Gastrocnemius medialis (tissue), 4 donors: ENCODE measurements around the gene ARHGAP24. TPM values are rescaled to one million over a fixed set of nuclear protein-coding genes. Genes with fewer than 3 reads are reported as not detected.
A peak's percentile ranks its signal among the peaks of the same experiment; 100 is the strongest.

ENCODE experiments used
- ATAC-seq, 2 donors: fragments of 150-250 bp; one replicate each; pipeline ENCODE4 v1.9.1; 2016
- DNase-seq, 2 donors: peaks; one replicate each; pipeline ENCODE4 v3.0.0-alpha.2; 2019
- H3K27ac ChIP-seq, 4 donors: fragments of 200-600 bp; sonication (generic); 1 replicate in 1 of 4; 2 replicates in 3 of 4; pipeline ENCODE4 v1.5.1; 2016 to 2018; ENCODE audit warnings: mild to moderate bottlenecking in 2 of 4, moderate library complexity in 1 of 4
- H3K27me3 ChIP-seq, 3 donors: fragments of 200-600 bp; sonication (generic) in 2 of 3; 1 replicate in 1 of 3; 2 replicates in 2 of 3; pipeline versions ENCODE4 v1.5.1 to v1.6.0; 2016 to 2019; ENCODE audit warnings: mild to moderate bottlenecking in 1 of 3, moderate library complexity in 1 of 3
- H3K36me3 ChIP-seq, 2 donors: fragments of 200-600 bp; sonication (generic) in 1 of 2; one replicate each; pipeline ENCODE4 v1.5.1; 2017 to 2018
- H3K4me1 ChIP-seq, 2 donors: fragments of 200-600 bp; sonication (generic) in 1 of 2; one replicate each; pipeline ENCODE4 v1.5.1; 2016 to 2017; ENCODE audit warnings: mild to moderate bottlenecking in 2 of 2
- H3K4me3 ChIP-seq, 4 donors: fragments of 200-600 bp; sonication (generic) in 3 of 4; 1 replicate in 1 of 4; 2 replicates in 3 of 4; pipeline ENCODE4 v1.5.1; 2016 to 2019; ENCODE audit warnings: mild to moderate bottlenecking in 2 of 4
- H3K9me3 ChIP-seq, 3 donors: fragments of 200-600 bp; sonication (generic) in 2 of 3; 1 replicate in 1 of 3; 2 replicates in 2 of 3; pipeline ENCODE4 v1.5.1; 2016 to 2019
- CTCF ChIP-seq, 5 experiments: fragments of 450-650 bp in 3 of 5; fragments of 200-600 bp in 2 of 5; sonication (generic) in 2 of 5; IDR thresholded peaks in 4 of 5; conservative IDR thresholded peaks in 1 of 5; 1 replicate in 4 of 5; 2 replicates in 1 of 5; pipeline ENCODE4 v1.5.1; 2016 to 2019; ENCODE audit warnings: antibody characterized with exemption in 5 of 5, mild to moderate bottlenecking in 3 of 5, moderate library complexity in 3 of 5
- POLR2A ChIP-seq, 2 donors: fragments of 450-650 bp; IDR thresholded peaks; one replicate each; pipeline ENCODE4 v1.6.1; 2017; ENCODE audit warnings: antibody characterized with exemption in 2 of 2, mild to moderate bottlenecking in 2 of 2, moderate library complexity in 2 of 2
- in situ Hi-C, 4 donors: fragments of 200-750 bp; cut with MboI; loops; one replicate each; pipeline versions ENCODE4 v1.15.0 to v1.8.0; 2017; ENCODE audit warnings: low sequenced_read_pairs in 4 of 4
- intact Hi-C: fragments of 100-400 bp; cut with DNase I; formaldehyde crosslinking; loops from one replicate; pipeline ENCODE4 v1.15.1; 2023; ENCODE audit warnings: low total_unique reads
- total RNA-seq, 4 donors: library from RNA; depleted of rRNA; stranded (reverse); fragments of >200 nt; gene quantifications; one replicate each; pipeline versions ENCODE4 v1.1.0 to v1.2.3, GENCODE V29; 2016

Gene ARHGAP24
- total RNA-seq, 4 donors from 2014 or later: 2.8 to 7.8 (median 5.3) TPM

- DNase-seq (no peak), ATAC-seq (no peak)
- Histone ChIP-seq H3K27me3 (no peaks in the 10 kb centered on the region), H3K4me1 (peaks cover 14 to 17% of the 10 kb centered on the region in 2 donors), H3K9me3 (no peaks in the 10 kb centered on the region), H3K4me3 (no peak overlapping the region), H3K27ac (peak overlapping the region in 2 of 4 donors; percentile 10 to 37), H3K36me3 (no peaks in the 10 kb centered on the region)
- TF ChIP-seq POLR2A (IDR thresholded peaks at IDR 0.05): no peak
- TF ChIP-seq CTCF (IDR thresholded peaks at IDR 0.05 in 4 of 5, conservative IDR thresholded peaks at IDR 0.05 in 1 of 5): no peak
- intact Hi-C loops: no loop called here
- in situ Hi-C loops: loop anchor here in 1 of 4 donors (25.0 kb wide), 1 partner anchor 625 kb away; no protein-coding TSS in a partner anchor
These were observed 287.6 kb downstream of the ARHGAP24 start for GRCh38 chr4:85762529-85762871.

- no peak for DNase-seq
- in situ Hi-C loops (loop anchor here in 1 of 4 donors (25.0 kb wide), 1 partner anchor 626 kb away; no protein-coding TSS in a partner anchor), intact Hi-C loops (no loop called here)
- H3K4me1 ChIP-seq: peaks cover 14 to 17% of the 10 kb centered on the region in 2 donors
- no peaks in the 10 kb centered on the region for H3K9me3 ChIP-seq
- no peaks in the 10 kb centered on the region for H3K36me3 ChIP-seq
- no peak for TF ChIP-seq CTCF (IDR thresholded peaks at IDR 0.05 in 4 of 5, conservative IDR thresholded peaks at IDR 0.05 in 1 of 5)
- no peak for TF ChIP-seq POLR2A (IDR thresholded peaks at IDR 0.05)
- no peaks in the 10 kb centered on the region for H3K27me3 ChIP-seq
- H3K27ac ChIP-seq: no peak overlapping the region
- no peak for ATAC-seq
- H3K4me3 ChIP-seq: no peak overlapping the region
These were observed 288.3 kb downstream of the ARHGAP24 start for GRCh38 chr4:85763202-85763601.

GRCh38 chr4:85767649-85768048 is 292.7 kb downstream of the ARHGAP24 start:
- Histone ChIP-seq H3K36me3 (no peaks in the 10 kb centered on the region), H3K27ac (no peak overlapping the region), H3K9me3 (no peaks in the 10 kb centered on the region), H3K4me3 (no peak overlapping the region), H3K27me3 (no peaks in the 10 kb centered on the region), H3K4me1 (peaks cover 6% of the 10 kb centered on the region in 2 donors)
- TF ChIP-seq CTCF (IDR thresholded peaks at IDR 0.05 in 4 of 5, conservative IDR thresholded peaks at IDR 0.05 in 1 of 5): no peak
- TF ChIP-seq POLR2A (IDR thresholded peaks at IDR 0.05): no peak
- in situ Hi-C loops (loop anchor here in 1 of 4 donors (25.0 kb wide), 1 partner anchor 630 kb away; no protein-coding TSS in a partner anchor), intact Hi-C loops (no loop called here)
- no peak for ATAC-seq
- no peak for DNase-seq

GRCh38 chr4:85769009-85769408 is 294.1 kb downstream of the ARHGAP24 start:
- intact Hi-C loops: no loop called here
- TF ChIP-seq CTCF (IDR thresholded peaks at IDR 0.05 in 4 of 5, conservative IDR thresholded peaks at IDR 0.05 in 1 of 5): no peak
- no peak for TF ChIP-seq POLR2A (IDR thresholded peaks at IDR 0.05)
- in situ Hi-C loops: loop anchor here in 1 of 4 donors (25.0 kb wide), 1 partner anchor 632 kb away; no protein-coding TSS in a partner anchor

GRCh38 chr4:85772470-85772869 is 297.5 kb downstream of the ARHGAP24 start:
- ATAC-seq (no peak), DNase-seq (no peak)
- Histone ChIP-seq H3K36me3 (no peaks in the 10 kb centered on the region), H3K27ac (no peak overlapping the region), H3K27me3 (no peaks in the 10 kb centered on the region), H3K9me3 (no peaks in the 10 kb centered on the region), H3K4me1 (peaks cover 9 to 15% of the 10 kb centered on the region in 2 donors), H3K4me3 (no peak overlapping the region)
- intact Hi-C loops: no loop called here
- in situ Hi-C loops: loop anchor here in 1 of 4 donors (25.0 kb wide), 1 partner anchor 635 kb away; no protein-coding TSS in a partner anchor
- TF ChIP-seq CTCF (IDR thresholded peaks at IDR 0.05 in 4 of 5, conservative IDR thresholded peaks at IDR 0.05 in 1 of 5) (no peak), POLR2A (IDR thresholded peaks at IDR 0.05) (no peak)

More at GRCh38 chr4:85769009-85769408, 294.1 kb downstream of the ARHGAP24 start:
- no peak for DNase-seq
- H3K9me3 ChIP-seq: no peaks in the 10 kb centered on the region
- ATAC-seq: no peak
- H3K27ac ChIP-seq: no peak overlapping the region
- no peaks in the 10 kb centered on the region for H3K4me1 ChIP-seq
- no peak overlapping the region for H3K4me3 ChIP-seq
- no peaks in the 10 kb centered on the region for H3K36me3 ChIP-seq
- H3K27me3 ChIP-seq: no peaks in the 10 kb centered on the region
